GM20431 (cell line): Measurements from ENCODE around the gene KCP.

Source experiments
- in situ Hi-C: fragments of 300-500 bp; cut with MseI, MboI; formaldehyde crosslinking; loops from one replicate; pipeline ENCODE4 v1.15.0; 2020; ENCODE audit warnings: low sequenced_read_pairs; ENCODE audit not compliant: unreplicated experiment

KCP gene

DNA sequence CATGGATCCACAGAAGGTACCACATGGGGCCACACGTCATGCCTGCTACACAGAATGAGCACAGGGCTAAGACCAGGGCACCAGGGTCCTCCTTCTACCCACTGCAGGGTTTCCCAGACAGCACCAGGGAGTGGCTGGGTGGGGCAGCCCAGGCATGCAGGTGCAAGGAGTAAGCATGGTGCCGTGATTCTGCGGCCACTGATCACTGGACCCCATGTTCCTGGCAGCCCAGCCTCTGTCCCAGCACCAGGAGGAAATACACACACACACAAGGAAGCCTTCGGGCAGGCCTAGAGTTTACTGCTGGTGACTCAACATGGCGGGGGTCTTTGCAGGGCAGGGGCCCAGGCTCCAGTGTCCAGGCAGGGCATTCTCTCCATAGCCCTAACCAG, 33.9 kb downstream of the KCP start:
- in situ Hi-C loops: no loop called here

DNA sequence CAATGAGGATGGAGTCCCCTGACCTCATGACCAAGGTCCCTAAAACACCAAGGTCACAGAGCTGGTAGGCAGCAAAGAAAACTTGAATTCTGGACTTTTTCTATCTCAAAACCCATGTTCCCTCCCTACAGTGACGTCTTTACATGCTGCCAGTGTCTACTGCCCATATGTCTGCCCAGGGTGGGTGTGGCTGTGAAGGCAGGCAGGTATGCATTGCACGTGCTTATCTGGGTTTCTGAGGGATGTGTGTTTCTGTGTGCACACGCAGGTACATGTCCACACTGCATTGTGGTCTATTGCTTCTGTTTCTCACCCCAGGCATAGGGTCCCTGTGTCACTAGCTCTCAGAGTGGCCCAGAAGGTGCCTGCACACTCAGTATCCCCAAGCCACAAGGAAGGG, 34.4 kb downstream of the KCP start:
- in situ Hi-C loops: no loop called here

DNA sequence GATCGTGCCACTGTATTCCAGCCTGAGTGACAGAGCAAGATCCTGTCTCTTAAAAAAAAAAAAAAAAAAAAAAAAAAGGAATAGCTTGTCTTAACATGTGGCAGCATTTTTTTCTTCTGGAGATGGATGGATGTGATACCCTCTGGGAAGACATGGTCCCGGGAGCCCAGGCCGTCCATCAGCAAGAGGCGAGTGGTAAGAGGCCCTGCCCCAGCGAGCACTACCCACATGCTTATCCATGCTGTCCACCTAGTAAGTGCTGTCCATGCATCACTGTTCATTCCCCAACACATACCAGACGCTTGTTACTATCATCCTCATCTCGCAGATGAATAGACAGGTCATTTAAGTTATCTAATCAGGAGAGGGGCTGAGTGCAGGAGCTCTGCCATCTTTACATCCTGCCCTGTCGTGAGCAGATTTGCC, 35.0 kb downstream of the KCP start:
- in situ Hi-C loops: no loop called here

DNA sequence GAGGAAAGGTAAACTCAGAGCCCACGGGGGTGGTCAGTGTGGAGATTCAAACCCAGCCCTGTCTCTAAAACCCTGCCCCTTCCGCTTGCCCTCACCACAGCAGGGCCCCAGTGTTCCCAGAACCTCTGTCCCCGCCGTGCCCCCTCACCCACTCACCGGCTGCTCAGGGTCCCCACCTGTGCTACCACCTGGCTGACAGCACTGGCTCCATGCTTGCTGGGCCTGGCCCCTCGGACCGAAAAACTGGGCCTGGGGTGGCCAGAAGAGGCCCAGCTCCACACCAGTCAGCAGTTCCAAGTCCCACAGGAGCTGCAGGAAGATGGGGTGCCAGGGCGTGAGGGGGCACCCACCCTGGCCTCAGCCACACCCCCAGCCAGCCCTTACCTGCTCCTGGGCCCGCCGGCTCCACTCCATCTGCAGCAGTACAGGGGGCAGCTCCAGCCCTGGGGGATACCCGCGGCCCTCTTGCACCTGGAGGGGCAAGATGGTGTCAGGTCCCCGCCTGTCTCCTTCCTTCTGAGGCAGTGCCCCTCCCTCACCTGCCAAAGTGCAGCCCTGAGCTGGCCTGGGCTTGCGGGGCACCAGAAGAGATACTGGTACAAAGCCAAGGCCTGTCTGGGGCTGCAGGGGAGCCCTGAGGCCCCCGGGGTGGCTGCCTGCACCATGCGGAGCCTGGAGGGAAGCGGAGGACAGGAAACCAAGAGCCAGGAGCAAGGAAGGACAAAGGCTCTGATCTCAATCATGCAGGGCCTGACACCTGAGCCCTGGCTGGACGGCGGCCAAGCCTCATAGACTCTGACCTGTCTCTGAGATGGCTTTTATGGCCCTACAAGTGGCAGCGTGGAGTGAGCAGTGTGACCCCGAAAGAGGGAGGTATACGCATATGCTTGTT, 36.1 kb downstream of the KCP start:
- in situ Hi-C loops: no loop called here

DNA sequence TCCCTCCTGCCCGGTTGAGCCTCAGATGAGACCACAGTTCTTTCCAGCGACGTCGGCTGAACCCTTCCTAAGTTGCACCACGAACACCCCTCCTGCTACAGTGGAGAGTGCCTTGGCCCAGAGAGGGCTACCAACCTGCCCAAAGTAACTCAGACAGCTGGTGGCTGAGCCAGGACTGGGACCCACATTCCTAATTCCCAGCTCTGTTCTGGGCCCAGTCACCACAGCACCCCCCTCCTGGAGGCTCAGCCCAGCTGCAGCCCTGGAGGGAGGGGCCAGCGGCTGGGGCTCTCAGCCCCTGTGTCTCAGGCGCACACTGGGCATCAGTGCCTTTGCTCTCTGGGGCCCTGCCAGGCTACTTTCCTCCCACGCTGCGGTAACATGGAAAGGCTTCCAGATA, 37.3 kb downstream of the KCP start:
- in situ Hi-C loops: no loop called here

DNA sequence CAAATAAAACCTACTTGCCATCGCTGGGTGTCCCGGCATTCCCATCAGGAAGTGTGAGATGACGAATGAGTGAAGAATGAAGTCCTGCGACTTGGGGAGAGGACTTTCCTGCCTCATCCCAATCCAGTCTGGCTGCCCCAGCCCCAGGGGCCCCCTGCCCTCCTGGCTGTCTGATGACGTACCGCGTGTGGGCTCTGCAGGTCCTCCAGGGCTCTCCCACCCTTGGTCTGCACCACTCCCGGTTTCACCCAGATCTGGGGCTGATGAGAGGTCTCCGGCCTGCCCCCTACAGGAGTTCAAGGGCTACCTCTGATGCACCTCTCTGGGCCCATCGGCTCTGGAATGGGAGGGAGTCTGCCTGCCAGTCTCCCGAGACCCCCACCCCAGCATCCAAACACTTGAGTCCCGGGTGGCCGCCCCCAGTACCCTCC, 38.1 kb downstream of the KCP start:
- in situ Hi-C loops: no loop called here

DNA sequence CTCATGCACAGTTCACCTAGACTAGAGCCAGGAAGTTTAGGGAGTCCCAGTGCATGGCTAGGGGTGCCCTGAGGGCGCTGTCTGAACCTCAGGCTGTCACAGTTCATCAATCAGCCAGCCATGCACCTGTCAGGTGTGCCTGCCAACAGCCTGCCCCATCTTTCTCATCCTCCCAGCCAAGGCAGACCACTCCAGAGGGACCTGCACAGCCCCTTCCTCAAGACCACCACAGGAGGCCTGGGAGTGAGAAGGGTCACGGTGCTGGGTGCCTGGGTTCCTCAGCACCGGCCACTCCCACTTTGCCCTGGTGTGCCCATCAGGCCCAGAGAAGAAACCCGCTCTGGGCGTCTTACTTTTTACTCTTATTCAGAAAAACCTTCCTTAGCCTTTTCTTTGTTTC, 39.5 kb downstream of the KCP start:
- in situ Hi-C loops: no loop called here

DNA sequence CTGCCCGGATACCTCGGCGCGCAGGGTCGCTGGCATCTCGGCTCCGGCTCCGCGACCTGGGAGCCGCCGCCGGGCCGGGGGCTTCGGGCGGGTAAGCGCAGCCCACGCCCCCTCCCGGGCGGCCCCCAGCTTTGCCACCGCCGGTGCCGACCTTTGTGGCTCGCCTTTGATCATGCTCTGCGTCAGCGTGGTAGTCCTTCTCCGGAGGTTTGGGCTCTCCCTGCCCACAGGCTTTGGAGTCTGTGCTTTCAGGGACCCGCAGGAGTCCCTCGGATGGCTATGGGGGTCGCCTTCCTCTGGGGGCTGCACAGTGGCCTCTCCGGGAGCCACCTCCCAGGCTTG, 40.6 kb downstream of the KCP start:
- in situ Hi-C loops: no loop called here

DNA sequence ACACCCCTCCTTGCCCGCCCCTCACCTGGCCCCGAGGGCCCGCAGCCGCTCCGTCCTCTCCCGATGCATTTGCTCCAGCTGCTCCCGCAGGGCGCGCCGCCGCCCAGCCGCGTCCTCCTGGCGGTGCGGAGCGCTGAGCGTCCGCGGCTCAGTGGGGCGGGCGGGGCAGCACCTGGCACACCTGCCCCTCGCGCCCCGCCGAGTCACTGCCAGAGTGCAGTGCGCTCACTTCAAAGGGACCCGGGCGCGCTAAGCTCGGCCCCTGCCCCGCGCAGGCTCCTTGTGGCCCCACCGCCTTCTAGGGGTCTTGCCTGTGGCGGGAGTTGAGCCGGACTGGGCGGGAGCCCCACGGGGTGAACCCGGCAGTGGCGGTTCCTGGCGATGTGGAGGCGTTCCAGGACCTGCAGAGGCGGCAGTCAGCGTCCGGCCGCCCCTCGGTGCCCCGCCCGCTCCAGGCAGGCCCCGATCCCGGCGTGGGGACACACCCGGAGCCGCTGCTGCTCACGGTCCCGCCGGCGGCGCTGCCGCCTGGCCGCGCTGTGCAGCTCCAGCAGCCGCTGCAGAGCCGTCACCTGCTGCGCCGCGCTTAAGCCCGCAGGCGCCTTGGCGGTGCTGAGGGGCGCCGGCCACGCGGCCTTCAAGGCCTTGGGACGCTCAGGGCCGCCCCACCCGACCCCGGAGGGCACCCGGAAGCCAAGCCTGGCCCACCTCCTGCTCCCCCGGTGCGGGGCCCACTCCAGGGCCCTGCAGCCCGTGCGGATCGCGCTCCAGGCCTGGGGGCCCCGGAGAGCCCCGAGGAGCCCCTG, 41.2 kb downstream of the KCP start:
- in situ Hi-C loops: no loop called here

DNA sequence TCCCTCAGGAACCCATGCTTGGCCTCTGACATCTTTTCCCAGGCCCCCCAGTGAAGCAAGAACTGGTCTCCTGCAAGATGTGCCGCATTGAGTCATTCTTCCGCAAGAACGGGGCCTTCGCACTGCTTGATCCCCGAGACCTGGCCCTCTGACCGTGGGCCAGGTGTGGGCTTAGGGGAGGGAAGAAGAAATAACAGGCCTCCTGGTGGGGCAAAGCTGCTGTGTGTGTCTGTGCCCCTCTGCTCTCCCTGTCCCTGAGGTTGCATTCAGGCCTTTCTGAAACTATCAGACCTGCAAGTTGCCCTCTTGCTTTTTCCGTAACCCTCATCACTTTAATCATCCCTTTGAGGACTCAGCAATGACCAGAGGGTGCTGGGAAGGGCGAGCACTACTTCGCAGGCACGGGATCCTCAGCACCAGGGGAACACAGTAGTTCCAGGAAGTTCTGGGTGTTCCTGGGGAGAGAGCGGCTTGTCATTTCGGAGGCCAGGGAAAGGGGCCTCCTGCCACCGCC, 41.8 kb downstream of the KCP start:
- in situ Hi-C loops: no loop called here

DNA sequence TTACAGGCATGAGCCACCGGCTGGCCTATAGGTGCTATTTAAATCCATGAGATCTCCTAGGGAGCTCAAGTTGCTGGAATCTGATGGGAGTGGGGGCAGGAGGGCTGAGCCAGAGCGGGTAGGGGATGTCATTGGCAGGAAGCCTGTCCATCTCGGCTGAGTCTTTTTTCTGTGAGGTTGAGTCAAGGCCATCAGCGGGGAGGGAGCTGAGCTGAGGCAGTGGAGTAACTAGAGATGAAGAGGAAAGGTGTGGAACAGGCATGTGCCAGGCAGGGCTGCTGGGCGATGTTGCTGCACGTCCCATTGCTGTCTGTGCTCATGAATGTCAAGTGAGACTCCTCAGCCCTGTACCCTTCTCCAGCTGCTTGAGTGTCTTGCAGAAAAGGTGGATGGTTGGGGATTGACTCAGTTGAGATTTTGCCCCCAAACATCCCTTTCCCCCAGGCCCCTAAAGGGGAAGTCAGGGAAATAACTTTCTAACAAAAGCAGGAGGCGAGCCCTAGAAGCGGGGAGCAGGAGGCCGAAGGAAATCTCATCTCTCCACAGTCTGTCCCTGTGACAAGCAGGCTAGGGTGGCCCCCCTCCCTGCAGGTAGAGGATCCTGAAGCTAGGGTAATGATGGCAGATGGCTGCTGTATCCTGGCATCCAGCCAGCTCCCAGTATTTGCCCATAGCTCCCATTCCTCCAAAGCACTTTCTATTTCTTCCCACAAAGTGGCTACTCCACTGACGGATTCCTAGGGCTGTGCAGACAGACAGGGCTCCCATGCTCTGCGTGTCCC, 42.5 kb downstream of the KCP start:
- in situ Hi-C loops: no loop called here

DNA sequence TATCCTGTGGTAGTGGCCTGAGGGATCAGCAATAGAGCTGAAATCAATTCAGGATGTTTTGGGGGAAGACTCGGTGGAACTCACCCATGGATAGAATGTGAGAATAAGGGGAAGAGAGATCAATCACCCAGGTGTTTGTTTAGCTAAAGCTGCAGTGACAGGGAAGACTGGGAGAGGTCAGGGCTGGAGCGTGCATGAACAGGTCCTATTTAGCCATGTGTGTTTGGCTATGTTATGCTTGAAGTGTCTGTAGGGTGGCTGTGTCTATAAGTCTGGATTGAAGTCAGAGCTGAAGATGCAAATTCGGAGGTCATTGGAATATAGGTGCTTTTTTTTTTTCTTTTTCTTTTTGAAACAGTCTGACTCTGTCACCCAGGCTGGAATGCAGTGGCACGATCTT, 43.3 kb downstream of the KCP start:
- in situ Hi-C loops: no loop called here

DNA sequence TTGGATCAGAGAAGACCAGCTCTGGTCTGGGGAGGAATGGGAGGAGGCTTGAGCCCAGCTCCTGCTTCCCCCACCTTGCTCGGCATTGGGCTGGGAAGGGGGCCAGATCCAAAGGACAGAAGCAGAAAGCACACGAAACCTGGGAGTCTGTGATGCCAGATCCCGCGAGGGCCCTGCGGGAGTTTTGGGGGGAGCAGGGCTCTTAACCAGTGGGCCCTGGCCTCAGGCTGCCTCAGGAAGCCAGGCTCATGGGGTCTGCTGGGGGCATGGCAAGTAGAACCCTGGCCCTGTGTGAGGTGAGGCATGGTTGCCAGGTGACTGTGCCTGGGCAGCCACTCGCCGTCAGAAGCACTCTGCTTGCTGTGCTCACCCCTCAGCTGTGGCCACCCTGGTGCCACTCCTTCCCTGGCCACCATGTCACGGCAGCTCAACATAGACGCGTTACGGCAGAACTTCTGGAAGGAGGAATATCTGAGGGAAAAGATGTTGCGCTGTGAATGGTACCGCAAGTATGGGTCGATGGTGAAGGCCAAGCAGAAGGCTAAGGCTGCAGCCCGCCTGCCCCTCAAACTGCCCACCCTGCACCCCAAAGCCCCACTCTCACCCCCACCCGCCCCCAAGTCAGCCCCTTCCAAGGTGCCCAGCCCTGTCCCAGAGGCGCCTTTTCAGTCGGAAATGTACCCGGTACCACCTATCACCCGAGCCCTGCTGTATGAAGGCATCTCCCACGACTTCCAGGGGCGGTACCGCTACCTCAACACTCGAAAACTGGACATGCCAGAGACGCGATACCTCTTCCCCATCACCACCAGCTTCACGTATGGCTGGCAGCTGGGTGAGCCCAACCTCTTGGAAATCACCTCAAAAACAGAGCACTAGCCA, 44.3 kb downstream of the KCP start:
- in situ Hi-C loops: no loop called here

DNA sequence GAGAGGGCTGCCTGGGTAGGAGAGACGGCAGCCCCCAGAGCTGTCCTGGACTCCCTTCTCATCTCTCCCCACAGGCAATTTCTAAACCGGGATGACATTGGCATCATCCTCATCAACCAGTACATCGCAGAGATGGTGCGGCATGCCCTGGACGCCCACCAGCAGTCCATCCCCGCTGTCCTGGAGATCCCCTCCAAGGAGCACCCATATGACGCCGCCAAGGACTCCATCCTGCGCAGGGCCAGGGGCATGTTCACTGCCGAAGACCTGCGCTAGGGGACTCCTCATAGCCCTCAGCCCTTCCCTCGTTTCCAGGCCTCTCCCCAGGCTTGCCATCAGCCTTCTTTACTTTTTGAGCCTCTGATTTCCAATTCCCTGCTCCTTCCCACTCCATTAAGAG, 45.2 kb downstream of the KCP start:
- in situ Hi-C loops: no loop called here

DNA sequence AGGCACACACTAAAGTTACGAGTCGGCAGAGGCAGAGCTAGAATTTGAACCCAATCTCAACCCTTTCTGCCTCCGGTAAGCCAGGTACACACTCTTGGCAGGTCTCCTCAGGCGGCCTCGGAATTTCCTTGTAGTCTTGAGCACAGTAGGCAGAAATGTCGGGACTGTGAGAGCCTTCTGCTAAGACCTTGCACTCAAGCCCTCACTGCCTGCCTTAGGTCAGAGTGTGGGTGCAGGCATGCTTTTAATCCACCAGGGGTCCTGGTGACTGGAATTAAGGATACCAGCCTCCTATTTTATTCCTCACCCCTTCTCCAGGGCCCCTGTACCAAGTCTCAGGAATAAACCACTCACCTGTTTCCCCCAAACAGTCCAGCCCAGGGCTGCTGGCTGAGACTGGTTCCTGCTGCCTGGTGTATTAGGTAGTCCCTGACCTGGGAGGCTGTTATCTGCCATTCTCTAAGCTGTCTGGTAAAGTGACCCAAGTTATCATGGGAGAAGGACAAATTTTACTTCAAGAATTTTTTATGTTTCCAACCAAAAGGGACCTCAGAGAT, 47.0 kb downstream of the KCP start:
- in situ Hi-C loops: no loop called here

DNA sequence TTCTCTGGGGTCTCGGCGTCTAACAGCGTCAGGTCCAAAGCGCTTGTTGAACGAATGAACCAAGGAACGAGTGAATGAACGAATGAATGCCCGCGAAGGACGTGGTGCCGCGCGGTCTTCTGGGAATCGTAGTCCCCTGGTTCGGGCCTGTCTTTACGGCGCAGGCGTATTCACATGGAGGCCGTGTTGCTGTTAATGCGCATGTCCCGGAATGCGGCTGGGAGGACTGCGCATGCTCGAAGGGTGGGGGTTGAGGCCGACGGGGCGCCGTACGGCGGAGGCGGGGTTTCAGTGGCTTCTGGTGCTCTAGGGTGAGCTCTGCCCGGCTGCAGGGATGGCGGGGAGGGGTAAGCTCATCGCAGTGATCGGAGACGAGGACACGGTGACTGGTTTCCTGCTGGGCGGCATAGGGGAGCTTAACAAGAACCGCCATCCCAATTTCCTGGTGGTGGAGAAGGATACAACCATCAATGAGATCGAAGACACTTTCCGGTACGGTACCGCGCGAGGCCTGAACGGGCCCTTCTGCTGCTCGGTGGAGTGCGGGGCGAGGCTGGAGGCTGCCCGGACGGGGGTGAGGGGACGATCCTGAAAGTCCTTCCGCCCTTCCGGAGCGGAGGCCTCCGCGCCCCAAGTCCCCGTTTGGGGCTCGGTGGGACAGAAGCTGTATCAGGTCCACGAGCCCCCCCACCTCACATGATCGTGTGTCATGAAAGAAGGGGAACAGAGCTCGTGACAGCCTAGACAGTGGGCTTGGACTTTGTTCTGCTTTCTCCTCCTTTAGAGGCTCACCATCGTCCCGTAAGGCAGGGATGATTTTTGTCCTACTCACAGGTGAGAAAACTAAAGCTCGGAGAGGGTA, 47.7 kb downstream of the KCP start, which contains the start of gene ATP6V1F:
Gene ATP6V1F, plus strand, starts transcription at position 286 of the 862 bp plus-strand sequence. Its CDS starts 49 bp downstream, at position 335.
- in situ Hi-C loops: no loop called here

DNA sequence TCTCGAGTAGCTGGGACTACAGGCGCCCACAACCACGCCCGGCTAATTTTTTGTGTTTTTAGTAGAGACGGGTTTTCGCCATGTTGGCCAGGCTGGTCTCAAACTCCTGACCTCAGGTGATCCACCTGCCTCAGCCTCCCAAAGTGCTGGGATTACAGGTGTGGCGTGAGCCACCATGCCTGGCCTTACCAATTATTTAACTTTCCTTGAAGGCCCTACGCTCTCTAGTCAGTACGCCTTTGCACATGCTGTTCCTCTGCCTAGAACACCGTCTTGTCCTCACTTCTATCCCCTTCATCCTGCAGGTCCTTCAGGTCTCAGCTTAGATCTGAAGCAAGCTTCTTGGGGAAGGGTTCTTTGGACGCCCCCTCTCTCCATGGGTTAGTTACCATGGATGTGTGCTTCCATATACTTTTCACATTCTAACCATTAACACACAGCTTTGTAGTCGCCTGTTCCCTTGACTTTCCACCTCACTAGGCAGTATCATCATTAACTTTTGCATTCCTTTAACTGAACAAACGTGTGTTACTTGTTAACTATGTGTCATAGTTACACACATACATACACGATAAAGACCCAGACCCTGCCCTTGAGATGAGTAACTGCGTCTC, 48.4 kb downstream of the KCP start:
- in situ Hi-C loops: no loop called here
